GM19099 (cell line): Measurements from ENCODE around the gene PFDN1.

ENCODE experiments used
- POLR2A ChIP-seq: IDR thresholded peaks from 3 replicates; pipeline ENCODE4 v1.6.1; 2011; ENCODE audit warnings: low read depth; ENCODE audit not compliant: insufficient read length; ENCODE audit errors: extremely low read depth

PFDN1 gene

GRCh38 chr5:140244525-140245025 lies 58.3 kb downstream of the PFDN1 start:
- no peak for TF ChIP-seq POLR2A

- TF ChIP-seq POLR2A: no peak
Measured at GRCh38 chr5:140243706-140244250, 59.1 kb downstream of the PFDN1 start.

GRCh38 chr5:140242890-140243585 lies 59.9 kb downstream of the PFDN1 start:
- TF ChIP-seq POLR2A: no peak

GRCh38 chr5:140242099-140242498 lies 60.8 kb downstream of the PFDN1 start:
- no peak for TF ChIP-seq POLR2A

- TF ChIP-seq POLR2A: no peak
Measured at GRCh38 chr5:140240987-140241706, 61.8 kb downstream of the PFDN1 start.

GRCh38 chr5:140239939-140240700 lies 62.8 kb downstream of the PFDN1 start:
- no peak for TF ChIP-seq POLR2A

- no peak for TF ChIP-seq POLR2A
Measured at GRCh38 chr5:140239461-140239860, 63.4 kb downstream of the PFDN1 start.

- TF ChIP-seq POLR2A: no peak
Measured at GRCh38 chr5:140238756-140239155, 64.1 kb downstream of the PFDN1 start.

- TF ChIP-seq POLR2A: no peak
Measured at GRCh38 chr5:140236891-140237598, 65.9 kb downstream of the PFDN1 start.

GRCh38 chr5:140235791-140236551 lies 66.9 kb downstream of the PFDN1 start:
- TF ChIP-seq POLR2A: no peak

- TF ChIP-seq POLR2A: no peak
Measured at GRCh38 chr5:140234377-140234989, 68.4 kb downstream of the PFDN1 start.

GRCh38 chr5:140232731-140233130 lies 70.2 kb downstream of the PFDN1 start:
- TF ChIP-seq POLR2A: no peak

GRCh38 chr5:140230373-140230772 lies 72.5 kb downstream of the PFDN1 start:
- TF ChIP-seq POLR2A: no peak
